Prostate gland (tissue), 2 donors: ENCODE data around the gene SAMD13.

ENCODE experiments used
- CTCF ChIP-seq, 4 experiments: fragments of 200-600 bp in 2 of 4; fragments of 450-650 bp in 2 of 4; sonication (generic) in 2 of 4; IDR thresholded peaks; 1 replicate in 3 of 4; 2 replicates in 1 of 4; pipeline ENCODE4 v1.5.1; 2016 to 2019; ENCODE audit warnings: antibody characterized with exemption in 4 of 4, mild to moderate bottlenecking in 2 of 4, moderate library complexity in 2 of 4
- POLR2A ChIP-seq: fragments of 450-650 bp; IDR thresholded peaks from one replicate; pipeline ENCODE4 v1.6.1; 2016; ENCODE audit warnings: antibody characterized with exemption, mild to moderate bottlenecking

GRCh38 chr1:84301004-84301784, at the start of gene SAMD13:
- TF ChIP-seq CTCF (IDR thresholded peaks at IDR 0.05) = no peak
- no peak for TF ChIP-seq POLR2A
